Upper lobe of left lung (tissue), 6 donors: ENCODE results near the gene TSHZ1. TPM values are rescaled to one million over a fixed set of nuclear protein-coding genes. Genes with fewer than 3 reads are reported as not detected.
A peak's percentile ranks its signal among the peaks of the same experiment; 100 is the strongest.

Experiments
- ATAC-seq, 2 donors: fragments of 200-7000 bp; cut with Tn5 transposase; one replicate each; pipeline ENCODE4 v1.9.1; 2022; ENCODE audit warnings: mild to moderate bottlenecking in 2 of 2, moderate library complexity in 2 of 2; ENCODE audit not compliant: low FRiP score in 2 of 2
- DNase-seq, 2 donors: peaks; one replicate each; pipeline ENCODE4 v3.0.0-alpha.2; 2019 to 2020
- H3K27ac ChIP-seq, 4 donors: fragments of 200-600 bp; sonication (generic); one replicate each; pipeline ENCODE4 v1.5.1; 2016 to 2019
- H3K27me3 ChIP-seq, 4 donors: fragments of 200-600 bp; sonication (generic); one replicate each; pipeline ENCODE4 v1.5.1; 2017 to 2019
- H3K36me3 ChIP-seq, 4 donors: fragments of 200-600 bp; sonication (generic); one replicate each; pipeline ENCODE4 v1.5.1; 2016 to 2019
- H3K4me1 ChIP-seq, 4 donors: fragments of 200-600 bp; sonication (generic); one replicate each; pipeline ENCODE4 v1.5.1; 2018 to 2019
- H3K4me3 ChIP-seq, 4 donors: fragments of 200-600 bp; sonication (generic); one replicate each; pipeline ENCODE4 v1.5.1; 2017 to 2019; ENCODE audit warnings: mild to moderate bottlenecking in 2 of 4, moderate library complexity in 1 of 4
- H3K9me3 ChIP-seq, 4 donors: fragments of 200-600 bp; sonication (generic); one replicate each; pipeline ENCODE4 v1.5.1; 2018 to 2019
- CTCF ChIP-seq, 6 experiments: fragments of 450-650 bp in 4 of 6; fragments of 200-600 bp in 2 of 6; sonication (generic) in 2 of 6; IDR thresholded peaks; one replicate each; pipeline ENCODE4 v1.5.1; 2016 to 2019; ENCODE audit warnings: antibody characterized with exemption in 6 of 6
- EP300 ChIP-seq, 4 donors: sonication (generic); formaldehyde crosslinking; IDR thresholded peaks; one replicate each; pipeline ENCODE4 v1.5.1; 2017; ENCODE audit warnings: antibody characterized with exemption in 4 of 4, control low read depth in 2 of 4
- POLR2A ChIP-seq, 4 donors: fragments of 450-650 bp; IDR thresholded peaks; one replicate each; pipeline ENCODE4 v1.5.1; 2016 to 2017; ENCODE audit warnings: antibody characterized with exemption in 4 of 4, mild to moderate bottlenecking in 2 of 4
- POLR2AphosphoS5 ChIP-seq, 2 donors: sonication (generic); formaldehyde crosslinking; IDR thresholded peaks; one replicate each; pipeline ENCODE4 v1.5.1; 2017; ENCODE audit warnings: antibody characterized with exemption in 2 of 2
- WGBS, 2 donors: methylation state at CpG; one replicate each; pipeline ENCODE4 v1.1.5; 2017 to 2018; 5-methylcytosine and 5-hydroxymethylcytosine counted together
- total RNA-seq, 6 donors: library from RNA; depleted of rRNA in 4 of 6; stranded (reverse); fragments of >200 nt in 4 of 6; gene quantifications; one replicate each; pipeline versions ENCODE4 v1.1.0 to v1.2.1, GENCODE V29; 2016 to 2021
- donor health status: DM: no; HTN: no; CAD: no; lungs with moderate emphysema.
- donor health status: DM: no; HTN: yes; CAD: no; lungs with severe emphysema.

Gene TSHZ1
- total RNA-seq, 6 donors from 2014 or later = 9.1 to 16.5 (median 14.3) TPM

- WGBS, 2 donors = 92 to 95% methylated on average over 4 to 6 of the region's 6 CpGs
- H3K27ac ChIP-seq = no peak overlapping the region
- H3K36me3 ChIP-seq = no peaks in the 10 kb centered on the region
- DNase-seq (peak in 1 of 2 donors; percentile 19), ATAC-seq (no peak)
- H3K4me3 ChIP-seq = no peak overlapping the region
- H3K9me3 ChIP-seq = no peaks in the 10 kb centered on the region
- TF ChIP-seq CTCF (IDR thresholded peaks at IDR 0.05) = no peak
- TF ChIP-seq EP300 (IDR thresholded peaks at IDR 0.05) = no peak
- TF ChIP-seq POLR2AphosphoS5 (IDR thresholded peaks at IDR 0.05) = no peak
- no peak for TF ChIP-seq POLR2A (IDR thresholded peaks at IDR 0.05)
- no peaks in the 10 kb centered on the region for H3K27me3 ChIP-seq
- H3K4me1 ChIP-seq = no peaks in the 10 kb centered on the region
Measured at GRCh38 chr18:75189696-75190095, 20.9 kb upstream of the TSHZ1 start.

GRCh38 chr18:75192899-75193298, 17.7 kb upstream of the TSHZ1 start:
- H3K9me3 ChIP-seq = no peaks in the 10 kb centered on the region
- DNase-seq = no peak
- no peak for ATAC-seq
- H3K4me3 ChIP-seq = no peak overlapping the region
- H3K4me1 ChIP-seq = no peaks in the 10 kb centered on the region
- no peaks in the 10 kb centered on the region for H3K27me3 ChIP-seq
- no peak overlapping the region for H3K27ac ChIP-seq
- H3K36me3 ChIP-seq = no peaks in the 10 kb centered on the region
- TF ChIP-seq POLR2AphosphoS5 (IDR thresholded peaks at IDR 0.05) (no peak), CTCF (IDR thresholded peaks at IDR 0.05) (no peak), EP300 (IDR thresholded peaks at IDR 0.05) (no peak), POLR2A (IDR thresholded peaks at IDR 0.05) (no peak)
- 86% methylated on average over 6 to 7 of the region's 7 CpGs for WGBS, 2 donors

DNA sequence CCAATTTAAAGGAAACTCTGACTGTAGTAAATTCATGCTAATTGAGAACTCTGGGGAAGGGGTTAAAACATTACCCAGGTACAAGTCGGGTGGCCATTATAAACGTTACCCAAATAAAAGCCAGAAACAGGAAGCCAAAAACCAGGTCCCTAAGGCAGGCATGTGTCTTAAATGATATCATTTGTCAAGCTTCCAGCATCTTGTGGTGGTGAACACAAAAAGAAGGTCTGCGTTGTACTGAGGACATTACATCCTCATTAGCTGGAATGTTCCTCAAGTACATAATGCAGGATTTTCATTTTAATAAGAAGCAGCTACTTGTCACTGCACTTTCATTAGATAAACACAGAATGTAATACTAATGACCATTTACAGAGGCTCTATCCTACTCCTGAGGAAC, 12.6 kb upstream of the TSHZ1 start:
- no peak for DNase-seq
- H3K27ac ChIP-seq = no peak overlapping the region
- no peaks in the 10 kb centered on the region for H3K27me3 ChIP-seq
- H3K4me1 ChIP-seq = no peaks in the 10 kb centered on the region
- no peaks in the 10 kb centered on the region for H3K9me3 ChIP-seq
- peak in 1 of 2 donors; percentile 35 for ATAC-seq
- TF ChIP-seq POLR2AphosphoS5 (IDR thresholded peaks at IDR 0.05) (no peak), EP300 (IDR thresholded peaks at IDR 0.05) (no peak), CTCF (IDR thresholded peaks at IDR 0.05) (no peak), POLR2A (IDR thresholded peaks at IDR 0.05) (no peak)
- peaks cover 0 to 21% (median 12%) of the 10 kb centered on the region in 4 donors for H3K36me3 ChIP-seq
- no peak overlapping the region for H3K4me3 ChIP-seq
- WGBS, 2 donors = 27 to 35% methylated on average over 3 of the region's 3 CpGs

DNA sequence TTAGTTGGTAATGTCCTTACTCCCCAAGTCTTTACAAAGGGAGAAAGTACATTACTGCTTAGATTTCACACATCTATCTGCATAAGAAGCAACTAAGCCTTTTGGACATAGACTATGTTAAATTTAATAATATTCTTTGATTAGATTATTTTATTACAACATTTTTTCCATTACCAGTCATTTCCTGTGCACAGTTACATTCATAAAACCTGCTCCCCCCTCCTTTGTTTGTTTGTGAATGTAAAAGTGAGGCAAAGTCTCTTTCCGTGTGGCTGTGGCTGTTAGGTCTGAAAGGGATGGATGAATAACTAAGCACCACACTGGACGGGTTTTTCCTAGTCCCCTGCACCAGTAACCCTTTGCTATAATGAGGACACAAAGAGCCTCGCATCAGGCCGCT, 11.3 kb upstream of the TSHZ1 start:
- Histone ChIP-seq H3K36me3 (peaks cover 0 to 23% (median 12%) of the 10 kb centered on the region in 4 donors), H3K27me3 (no peaks in the 10 kb centered on the region), H3K4me1 (peaks cover 6 to 10% (median 7%) of the 10 kb centered on the region in 4 donors), H3K27ac (no peak overlapping the region), H3K4me3 (no peak overlapping the region), H3K9me3 (no peaks in the 10 kb centered on the region)
- ATAC-seq = no peak
- WGBS, 2 donors = 92% methylated on average over 4 of the region's 4 CpGs
- no peak for TF ChIP-seq POLR2AphosphoS5 (IDR thresholded peaks at IDR 0.05)
- TF ChIP-seq POLR2A (IDR thresholded peaks at IDR 0.05) = no peak
- TF ChIP-seq CTCF (IDR thresholded peaks at IDR 0.05) = no peak
- TF ChIP-seq EP300 (IDR thresholded peaks at IDR 0.05) = no peak
- DNase-seq = no peak

DNA sequence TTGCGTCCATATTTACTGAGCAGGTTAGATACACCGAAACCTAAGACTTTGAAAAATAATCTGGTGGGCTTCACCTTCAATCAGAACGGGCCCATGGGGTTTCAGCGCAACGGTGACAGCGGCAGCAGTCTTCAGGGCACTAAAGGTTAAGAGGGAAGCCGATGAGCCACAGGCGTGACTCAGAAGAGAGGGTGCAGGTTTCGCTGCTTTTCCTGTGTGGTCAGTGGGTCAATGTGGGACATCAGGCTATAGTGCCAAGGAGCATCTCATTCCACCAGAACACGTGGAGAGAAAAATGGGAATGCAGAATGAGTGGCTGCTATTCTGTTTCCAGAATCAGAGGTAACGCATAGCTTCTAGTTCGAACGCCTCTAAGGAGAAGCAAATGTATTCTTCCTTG, 10.5 kb upstream of the TSHZ1 start:
- no peak for TF ChIP-seq EP300 (IDR thresholded peaks at IDR 0.05)
- no peak for TF ChIP-seq CTCF (IDR thresholded peaks at IDR 0.05)
- no peak for TF ChIP-seq POLR2A (IDR thresholded peaks at IDR 0.05)
- no peak for TF ChIP-seq POLR2AphosphoS5 (IDR thresholded peaks at IDR 0.05)
- Histone ChIP-seq H3K36me3 (peaks cover 0 to 24% (median 12%) of the 10 kb centered on the region in 4 donors), H3K9me3 (no peaks in the 10 kb centered on the region), H3K27me3 (no peaks in the 10 kb centered on the region), H3K4me1 (peaks cover 12 to 17% (median 14%) of the 10 kb centered on the region in 4 donors), H3K27ac (no peak overlapping the region), H3K4me3 (no peak overlapping the region)
- ATAC-seq (no peak), DNase-seq (no peak)
- 92 to 93% methylated on average over 13 of the region's 13 CpGs for WGBS, 2 donors
